ENCODE data around the gene WNT9A. TPM values are rescaled to one million over a fixed set of nuclear protein-coding genes. Genes with fewer than 3 reads are reported as not detected.

WNT9A gene
- total and polyA plus RNA-seq, 2 experiments from 2014 or later, result 1.4 TPM; not detected in 1

GRCh38 chr1:227887697-227888403 lies 59.9 kb downstream of the WNT9A start:
- no peaks in the 10 kb centered on the region for H3K36me3 ChIP-seq
- no peak overlapping the region for H3K4me3 ChIP-seq
- no peaks in the 10 kb centered on the region for H3K9me3 ChIP-seq (ENCODE audit: low read depth)
- H3K27ac ChIP-seq, result no peak overlapping the region
- H3K4me1 ChIP-seq (ENCODE audit: low read depth), result no peaks in the 10 kb centered on the region
- no peak for TF ChIP-seq CTCF (IDR thresholded peaks at IDR 0.05; ENCODE audit: low read depth, low read length)
- peak in 1 of 2 donors; percentile 69 for DNase-seq (ENCODE audit: low read depth in 1 of 2, low spot score in 1 of 2)
- no peaks in the 10 kb centered on the region for H3K27me3 ChIP-seq

- H3K4me3 ChIP-seq, result no peak overlapping the region
Observed at GRCh38 chr1:227886993-227887696, 60.6 kb downstream of the WNT9A start.

GRCh38 chr1:227886503-227886961 lies 61.2 kb downstream of the WNT9A start:
- H3K36me3 ChIP-seq, result no peaks in the 10 kb centered on the region
- H3K27ac ChIP-seq, result no peak overlapping the region
- H3K4me1 ChIP-seq (ENCODE audit: low read depth), result no peaks in the 10 kb centered on the region
- no peak for DNase-seq (ENCODE audit: low read depth in 1 of 2, low spot score in 1 of 2)
- TF ChIP-seq CTCF (IDR thresholded peaks at IDR 0.05; ENCODE audit: low read depth, low read length), result no peak
- no peak overlapping the region for H3K4me3 ChIP-seq
- H3K27me3 ChIP-seq, result no peaks in the 10 kb centered on the region
- no peaks in the 10 kb centered on the region for H3K9me3 ChIP-seq (ENCODE audit: low read depth)

More at GRCh38 chr1:227886993-227887696, 60.6 kb downstream of the WNT9A start:
- Histone ChIP-seq H3K4me1 (ENCODE audit: low read depth) (no peaks in the 10 kb centered on the region), H3K9me3 (ENCODE audit: low read depth) (no peaks in the 10 kb centered on the region), H3K27ac (no peak overlapping the region), H3K36me3 (no peaks in the 10 kb centered on the region), H3K27me3 (no peaks in the 10 kb centered on the region)
- DNase-seq (ENCODE audit: low read depth in 1 of 2, low spot score in 1 of 2), result peak in 1 of 2 donors; percentile 81
- no peak for TF ChIP-seq CTCF (IDR thresholded peaks at IDR 0.05; ENCODE audit: low read depth, low read length)

DNA sequence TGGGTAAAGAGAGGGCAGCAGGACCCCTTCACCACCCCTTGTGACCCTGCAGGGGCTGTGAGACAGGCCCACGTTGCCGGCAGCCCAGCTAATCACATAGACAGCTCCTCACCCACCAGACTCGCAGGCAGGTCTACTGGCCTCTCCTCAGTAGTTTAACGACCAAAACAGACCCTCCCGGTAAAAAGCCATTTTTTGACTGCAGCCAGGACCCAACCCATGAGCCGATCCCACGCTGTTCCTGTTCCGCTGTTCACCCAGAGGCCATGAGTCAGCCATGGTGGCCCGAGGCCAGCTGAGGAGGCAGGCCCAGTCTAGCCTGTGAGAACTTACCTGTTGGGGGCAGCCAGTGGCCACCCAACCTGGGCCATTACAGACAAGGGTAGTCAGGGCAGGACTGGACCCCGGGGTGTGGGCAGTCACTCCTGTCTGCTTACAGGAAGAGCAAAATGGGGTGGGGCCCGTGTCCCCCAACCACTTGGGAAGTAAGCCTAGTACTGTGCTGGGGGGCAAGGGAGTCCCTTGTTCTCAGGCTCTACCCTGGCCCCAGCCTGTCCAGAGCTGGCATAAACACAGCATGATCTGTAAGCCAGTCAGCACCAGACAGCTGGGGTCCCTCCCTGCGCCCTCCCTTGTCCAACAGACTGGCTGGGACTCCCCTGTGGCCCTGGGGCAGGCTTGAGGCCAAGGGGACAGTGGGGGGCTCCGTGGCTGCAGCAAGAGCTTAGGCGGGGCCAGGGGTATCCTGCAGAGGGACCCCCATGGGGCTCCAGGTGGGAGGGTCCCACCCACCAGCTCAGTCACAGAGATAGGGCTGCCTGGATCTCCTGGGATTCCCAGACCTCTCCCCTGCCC lies 61.9 kb downstream of the WNT9A start:
- Histone ChIP-seq H3K27ac (no peak overlapping the region), H3K36me3 (no peaks in the 10 kb centered on the region), H3K9me3 (ENCODE audit: low read depth) (no peaks in the 10 kb centered on the region), H3K4me1 (ENCODE audit: low read depth) (no peaks in the 10 kb centered on the region), H3K27me3 (peaks cover 1% of the 10 kb centered on the region), H3K4me3 (no peak overlapping the region)
- DNase-seq (ENCODE audit: low read depth in 1 of 2, low spot score in 1 of 2), result peak in 1 of 2 donors; percentile 68
- no peak for TF ChIP-seq CTCF (IDR thresholded peaks at IDR 0.05; ENCODE audit: low read depth, low read length)

DNA sequence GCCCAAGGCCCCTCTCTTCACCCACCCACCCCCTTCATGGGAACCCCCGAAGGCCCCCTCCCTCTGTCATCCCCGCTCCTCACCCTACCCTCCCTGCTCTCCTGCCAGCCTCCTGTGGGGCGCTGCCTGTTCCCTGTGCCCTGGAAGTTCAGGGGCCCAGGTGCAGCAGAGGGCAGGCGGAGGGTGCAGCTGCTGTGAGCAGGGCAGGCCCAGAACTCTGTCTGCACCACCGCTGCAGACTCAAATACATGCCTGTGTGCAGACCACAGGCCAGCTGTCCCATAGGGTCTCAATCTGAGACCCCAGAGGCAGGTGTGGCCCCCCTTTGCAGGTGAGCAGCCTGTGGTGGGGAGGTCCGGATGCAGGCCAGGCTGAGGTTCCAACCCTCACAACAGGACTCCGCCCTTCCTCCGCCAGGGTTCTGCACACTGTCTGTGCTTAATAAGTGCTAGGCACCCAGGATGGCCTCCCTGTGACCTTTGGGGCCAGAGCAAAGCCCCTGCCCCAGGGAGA lies 62.5 kb downstream of the WNT9A start:
- Histone ChIP-seq H3K9me3 (ENCODE audit: low read depth) (no peaks in the 10 kb centered on the region), H3K4me3 (no peak overlapping the region), H3K36me3 (no peaks in the 10 kb centered on the region), H3K27ac (no peak overlapping the region), H3K27me3 (peaks cover 8% of the 10 kb centered on the region), H3K4me1 (ENCODE audit: low read depth) (no peaks in the 10 kb centered on the region)
- no peak for DNase-seq (ENCODE audit: low read depth in 1 of 2, low spot score in 1 of 2)
- TF ChIP-seq CTCF (IDR thresholded peaks at IDR 0.05; ENCODE audit: low read depth, low read length), result no peak

All from cardiac muscle cell (in vitro differentiated cells and primary cell).